Suppressor macrophage treated with lipopolysaccharide for 1 hour (primary cell): ENCODE results near the gene SRSF10.

Experiments used
- DNase-seq, 3 donors: peaks; one replicate each; pipeline ENCODE4 v3.0.0-alpha.2; 2020 to 2022

Gene SRSF10

GRCh38 chr1:23958040-23958809, 21.9 kb downstream of the SRSF10 start:
- DNase-seq = peak; percentile 25 to 48 (median 36)

GRCh38 chr1:23957096-23957495, 23.0 kb downstream of the SRSF10 start:
- DNase-seq = no peak

- DNase-seq = no peak
Measured at GRCh38 chr1:23953020-23953419, 27.1 kb downstream of the SRSF10 start.

DNA sequence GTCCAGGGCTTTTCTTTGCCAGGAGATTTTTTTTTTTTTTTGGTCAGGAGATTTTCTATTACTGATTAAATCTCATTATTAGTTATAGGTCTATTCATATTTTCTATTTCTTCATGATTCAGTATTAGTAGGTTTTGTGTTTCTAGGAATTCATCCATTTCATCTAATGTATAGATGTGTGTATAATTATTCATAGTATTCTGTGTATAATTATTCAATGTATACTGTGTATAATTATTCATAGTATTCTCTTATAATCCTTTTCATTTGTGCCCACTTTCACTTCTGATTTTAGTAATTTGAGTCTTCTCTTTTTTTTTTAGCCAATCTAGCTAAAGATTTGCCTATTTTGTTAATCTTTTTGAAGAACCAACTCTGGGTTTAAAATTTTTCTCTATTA, 32.8 kb downstream of the SRSF10 start:
- no peak for DNase-seq

GRCh38 chr1:23936481-23937176, 43.5 kb downstream of the SRSF10 start:
- DNase-seq = no peak

GRCh38 chr1:23931491-23931880, 48.6 kb downstream of the SRSF10 start:
- no peak for DNase-seq

GRCh38 chr1:23930861-23931490, 49.2 kb downstream of the SRSF10 start:
- DNase-seq = peak; percentile 30 to 62 (median 49)

GRCh38 chr1:23930270-23930669, 49.9 kb downstream of the SRSF10 start:
- DNase-seq = no peak

- no peak for DNase-seq
Measured at GRCh38 chr1:23928789-23929188, 51.3 kb downstream of the SRSF10 start.

GRCh38 chr1:23927097-23927496, 53.0 kb downstream of the SRSF10 start:
- DNase-seq = no peak

- no peak for DNase-seq
Measured at GRCh38 chr1:23925279-23925678, 54.8 kb downstream of the SRSF10 start.

GRCh38 chr1:23924601-23925000, 55.5 kb downstream of the SRSF10 start:
- DNase-seq = no peak

DNA sequence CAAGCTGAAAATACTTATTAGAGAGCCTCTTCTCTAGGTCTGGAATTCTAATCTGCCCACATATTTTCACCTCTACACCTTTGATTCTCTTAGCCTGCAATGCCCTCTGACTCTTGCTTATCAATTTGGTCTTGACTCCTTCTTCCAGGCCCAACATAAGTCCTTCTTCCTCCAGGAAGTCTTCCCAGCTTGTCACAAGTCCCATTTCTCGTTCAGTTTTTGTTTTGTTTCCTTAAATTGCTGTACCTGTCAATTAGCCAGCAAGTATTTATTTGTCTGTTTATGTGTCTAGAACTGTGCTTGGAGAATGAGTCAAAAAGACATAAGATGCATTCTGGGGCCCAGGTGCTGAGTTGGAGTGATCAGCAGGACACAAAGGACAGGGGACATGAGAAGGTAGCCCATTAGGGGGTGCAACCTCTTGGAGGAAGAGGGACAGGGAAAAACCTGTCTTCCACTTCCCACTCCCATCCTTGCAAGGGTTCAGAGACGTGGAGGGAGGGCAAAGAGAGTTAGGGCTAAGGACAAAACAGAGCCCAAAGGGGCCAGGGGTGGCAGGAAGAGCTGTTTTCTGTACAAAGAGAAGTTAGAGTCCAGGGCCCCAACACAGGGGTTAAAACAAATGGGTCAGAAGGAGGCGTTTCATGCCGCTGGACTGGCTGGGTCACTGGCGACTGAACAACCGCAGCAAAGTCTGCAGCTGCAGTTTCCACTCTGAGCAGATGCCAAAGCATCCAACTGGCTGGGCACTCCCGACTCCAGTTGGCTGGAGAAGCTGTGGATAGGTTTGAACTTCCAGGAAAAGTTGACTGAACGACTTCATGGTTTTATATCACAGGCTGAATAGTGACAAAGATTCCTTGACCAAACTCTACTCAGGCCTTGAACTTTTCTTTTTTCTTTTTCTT, 56.3 kb downstream of the SRSF10 start:
- DNase-seq = no peak

DNA sequence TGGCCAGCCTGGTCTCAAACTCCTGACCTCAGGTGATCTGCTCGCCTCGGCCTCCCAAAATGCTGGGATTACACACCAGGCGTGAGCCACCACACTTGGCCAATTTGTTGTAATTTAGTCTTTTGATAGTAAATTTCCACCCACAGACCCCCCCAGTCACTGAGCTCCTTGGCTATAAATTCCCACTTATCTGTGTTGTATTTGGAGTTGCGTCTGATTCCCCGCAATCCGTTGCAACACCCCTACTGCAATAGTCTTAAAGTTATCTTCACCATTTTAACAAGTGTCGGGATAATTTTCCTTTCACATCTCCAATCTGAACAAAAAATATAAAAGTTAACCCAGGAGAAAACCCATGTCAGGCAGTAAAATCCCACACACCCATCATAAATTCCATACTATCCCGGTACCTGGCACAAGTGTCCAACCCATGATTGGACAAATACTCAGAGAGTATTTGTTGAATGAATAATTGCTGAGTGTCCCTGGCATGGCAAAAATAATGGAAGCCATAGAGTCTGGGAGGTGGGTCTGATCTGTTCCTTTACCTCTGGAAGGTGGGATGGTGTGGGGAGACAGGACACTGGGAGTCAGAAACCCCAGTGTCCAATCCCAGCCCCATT, 57.7 kb downstream of the SRSF10 start:
- no peak for DNase-seq

- peak; percentile 83 to 85 (median 84) for DNase-seq
Measured at GRCh38 chr1:23916209-23917131, 63.7 kb downstream of the SRSF10 start.

- DNase-seq = no peak
Measured at GRCh38 chr1:23915466-23915865, 64.7 kb downstream of the SRSF10 start.

- DNase-seq = no peak
Measured at GRCh38 chr1:23914921-23915320, 65.2 kb downstream of the SRSF10 start.
